Activated B cell treated with CpG ODN at 0.5 μM for 24 hours (primary cell): ENCODE data around the gene STX2. TPM values are rescaled to one million over a fixed set of nuclear protein-coding genes. Genes with fewer than 3 reads are reported as not detected.
"Not testable (repeated sequence)": the region's sequence is repeated elsewhere in the genome, so short reads cannot be mapped to it uniquely, and the experiment has no call there.

Experiments used
- ATAC-seq: fragments of 200-7000 bp; cut with Tn5 transposase; one replicate; pipeline ENCODE4 v1.10.0; 2021; ENCODE audit warnings: low read depth, mild to moderate bottlenecking, moderate library complexity
- CTCF ChIA-PET: fragments of 350-600 bp; sonication (Branson Sonifier 250); formaldehyde crosslinking; loops from one replicate; lab custom pipeline; 2021; ENCODE audit warnings: antibody characterized with exemption; lab: Charles Lee
- POLR2A ChIA-PET: fragments of 350-600 bp; sonication (Branson Sonifier 250); formaldehyde crosslinking; loops from one replicate; lab custom pipeline; 2021; ENCODE audit warnings: antibody characterized with exemption; lab: Charles Lee
- DNase-seq: peaks from one replicate; pipeline ENCODE4 v3.0.0; 2022
- H3K27ac Mint-ChIP-seq: one replicate; pipeline ENCODE4 v1.8.0; 2020; ENCODE audit warnings: mixed read lengths
- H3K27me3 Mint-ChIP-seq: one replicate; pipeline ENCODE4 v1.8.0; 2021; ENCODE audit warnings: mixed read lengths
- H3K36me3 Mint-ChIP-seq: one replicate; pipeline ENCODE4 v1.8.0; 2021; ENCODE audit warnings: low read depth, mixed read lengths
- H3K4me1 Mint-ChIP-seq: one replicate; pipeline ENCODE4 v1.8.0; 2021; ENCODE audit warnings: mixed read lengths
- H3K4me3 Mint-ChIP-seq: one replicate; pipeline ENCODE4 v1.8.0; 2020; ENCODE audit warnings: mild to moderate bottlenecking, mixed read lengths
- H3K9me3 Mint-ChIP-seq: one replicate; pipeline ENCODE4 v1.8.0; 2020; ENCODE audit warnings: mixed read lengths
- CTCF ChIP-seq: fragments of 200-600 bp; IDR thresholded peaks from one replicate; pipeline ENCODE4 v1.8.0; 2022; ENCODE audit warnings: antibody characterized with exemption, mild to moderate bottlenecking
- intact Hi-C: fragments of 100-400 bp; cut with micrococcal nuclease; formaldehyde crosslinking; loops from one replicate; pipeline ENCODE4 v1.15.1; 2024
- total RNA-seq: library from RNA; stranded (reverse); gene quantifications from 2 replicates; pipeline ENCODE4 v1.2.3, GENCODE V29; 2022

Gene STX2
- total RNA-seq, 1 donor from 2014 or later = 11.0 TPM

GRCh38 chr12:130849561-130850417 lies 10.7 kb upstream of the STX2 start:
- CTCF ChIA-PET = no interaction called here
- intact Hi-C loops = no loop called here
- no peak for TF ChIP-seq CTCF

GRCh38 chr12:130848785-130849305 lies 9.8 kb upstream of the STX2 start:
- CTCF ChIA-PET, H3K9me3 Mint-ChIP-seq, H3K36me3 Mint-ChIP-seq, H3K4me3 Mint-ChIP-seq, intact Hi-C loops, POLR2A ChIA-PET, H3K27ac Mint-ChIP-seq, ATAC-seq, DNase-seq, H3K4me1 Mint-ChIP-seq: not testable (repeated sequence)
- H3K27me3 Mint-ChIP-seq = peaks cover 12% of the 10 kb centered on the region

More at GRCh38 chr12:130849561-130850417, 10.7 kb upstream of the STX2 start:
- H3K27ac Mint-ChIP-seq = no peak overlapping the region
- H3K27me3 Mint-ChIP-seq = peaks cover 14% of the 10 kb centered on the region
- DNase-seq (no peak), ATAC-seq (no peak)
- no peak overlapping the region for H3K4me3 Mint-ChIP-seq
- H3K9me3 Mint-ChIP-seq = no peaks in the 10 kb centered on the region
- H3K4me1 Mint-ChIP-seq = no peaks in the 10 kb centered on the region
- POLR2A ChIA-PET = no interaction called here
- no peaks in the 10 kb centered on the region for H3K36me3 Mint-ChIP-seq

- H3K4me3 Mint-ChIP-seq, CTCF ChIA-PET, ATAC-seq, intact Hi-C loops, POLR2A ChIA-PET, H3K9me3 Mint-ChIP-seq, H3K36me3 Mint-ChIP-seq, DNase-seq, H3K27ac Mint-ChIP-seq, H3K4me1 Mint-ChIP-seq: not testable (repeated sequence)
- H3K27me3 Mint-ChIP-seq = peaks cover 12% of the 10 kb centered on the region
These were observed 9.1 kb upstream of the STX2 start for GRCh38 chr12:130848105-130848504.

GRCh38 chr12:130847112-130847511 lies 8.1 kb upstream of the STX2 start:
- Mint-ChIP-seq H3K27ac (no peak overlapping the region), H3K9me3 (no peaks in the 10 kb centered on the region), H3K4me1 (no peaks in the 10 kb centered on the region), H3K36me3 (no peaks in the 10 kb centered on the region), H3K4me3 (no peak overlapping the region), H3K27me3 (peaks cover 8% of the 10 kb centered on the region)
- no peak for DNase-seq
- POLR2A ChIA-PET = no interaction called here
- CTCF ChIA-PET = no interaction called here
- intact Hi-C loops = no loop called here
- ATAC-seq = no peak
- no peak for TF ChIP-seq CTCF

- peaks cover 8% of the 10 kb centered on the region for H3K27me3 Mint-ChIP-seq
- ChIA-PET CTCF (no interaction called here), POLR2A (no interaction called here)
- TF ChIP-seq CTCF = no peak
- H3K4me3 Mint-ChIP-seq = no peak overlapping the region
- H3K9me3 Mint-ChIP-seq = no peaks in the 10 kb centered on the region
- DNase-seq (no peak), ATAC-seq (no peak)
- intact Hi-C loops = no loop called here
- no peaks in the 10 kb centered on the region for H3K36me3 Mint-ChIP-seq
- no peaks in the 10 kb centered on the region for H3K4me1 Mint-ChIP-seq
- H3K27ac Mint-ChIP-seq = no peak overlapping the region
These were observed 7.3 kb upstream of the STX2 start for GRCh38 chr12:130846369-130846768.

GRCh38 chr12:130839770-130840404 lies 837 bp upstream of the STX2 start:
- ChIA-PET POLR2A (no interaction called here), CTCF (interaction anchor here (1.3 kb wide), 1 partner anchor 292 kb away, joined by 3 read pairs; no protein-coding TSS in a partner anchor)
- TF ChIP-seq CTCF = no peak
- H3K36me3 Mint-ChIP-seq = no peaks in the 10 kb centered on the region
- DNase-seq = no peak
- ATAC-seq = no peak
- H3K4me3 Mint-ChIP-seq = peak overlapping the region; percentile 83
- H3K27ac Mint-ChIP-seq = peak overlapping the region; percentile 61
- H3K27me3 Mint-ChIP-seq = no peaks in the 10 kb centered on the region
- H3K9me3 Mint-ChIP-seq = no peaks in the 10 kb centered on the region
- H3K4me1 Mint-ChIP-seq = peaks cover 17% of the 10 kb centered on the region
- intact Hi-C loops = loop anchor here (1.0 kb wide), 3 partner anchors 22 to 140 kb away; no protein-coding TSS in a partner anchor
